H1 (cell line): ENCODE results near the gene PHKG2. TPM values are rescaled to one million over a fixed set of nuclear protein-coding genes. Genes with fewer than 3 reads are reported as not detected.

Experiments
- CTCF ChIP-seq, 3 experiments: IDR thresholded peaks; 1 replicate in 2 of 3; 2 replicates in 1 of 3; pipeline versions ENCODE4 v1.5.1 to v1.6.1; 2011; ENCODE audit warnings: low read length in 3 of 3, mild to moderate bottlenecking in 3 of 3, inconsistent platforms in 2 of 3, low read depth in 1 of 3, moderate library complexity in 1 of 3; ENCODE audit not compliant: insufficient read depth in 1 of 3; ENCODE audit errors: control extremely low read depth in 1 of 3
- JUN ChIP-seq: IDR thresholded peaks from 2 replicates; pipeline ENCODE4 v1.6.1; 2011; ENCODE audit warnings: low read depth, mild to moderate bottlenecking, improper control_type of control experiment, low read length
- RAD21 ChIP-seq, 2 experiments: IDR thresholded peaks in 1 of 2; conservative IDR thresholded peaks in 1 of 2; 2 replicates each; pipeline ENCODE4 v1.6.1; 2011; ENCODE audit warnings: low read depth in 2 of 2, low read length in 2 of 2, improper control_type of control experiment in 1 of 2, inconsistent platforms in 1 of 2, mild to moderate bottlenecking in 1 of 2, moderate library complexity in 1 of 2
- RFX5 ChIP-seq: IDR thresholded peaks from 2 replicates; pipeline ENCODE4 v1.6.1; 2011; ENCODE audit warnings: low read depth, low read length, improper control_type of control experiment, borderline replicate concordance
- SIRT6 ChIP-seq: IDR thresholded peaks from one replicate; pipeline ENCODE4 v1.7.1; 2012; ENCODE audit warnings: low read length, inconsistent platforms
- polyA plus RNA-seq, 7 experiments: library from polyadenylated mRNA; depleted of rRNA in 3 of 7; stranded (reverse) in 5 of 7; unstranded in 2 of 7; fragments of >200 nt in 5 of 7; fragments of 200-250 nt in 2 of 7; gene quantifications; 1 replicate in 5 of 7; 2 replicates in 1 of 7; 4 replicates in 1 of 7; pipeline versions ENCODE4 v1.2.1 to v1.2.3, GENCODE V29; 2011 to 2013; ENCODE audit warnings: missing spikeins in 2 of 7, mixed read lengths in 2 of 7
- total RNA-seq: library from RNA; stranded (reverse); fragmentation: NEBNext Ultra II Directional; extraction: Animal tissue kit (Norgen Biotek cat#: 25700); gene quantifications from 2 replicates; pipeline ENCODE4 v1.2.1, GENCODE V29; 2021

Gene PHKG2
- total and polyA plus RNA-seq, 2 of the 8 experiments (the other 6 are each of a cell fraction or from before 2014, with no cell fraction given): 36.0 to 53.4 TPM

GRCh38 chr16:30699615-30700099 lies 48.6 kb upstream of the PHKG2 start (continued):
- no peak for TF ChIP-seq JUN
- TF ChIP-seq RAD21 (IDR thresholded peaks at IDR 0.05 in 1 of 2, conservative IDR thresholded peaks at IDR 0.05 in 1 of 2; ENCODE audit: low read depth in 2 of 2, low read length in 2 of 2): no peak
- TF ChIP-seq CTCF (IDR thresholded peaks at IDR 0.05; ENCODE audit: control extremely low read depth in 1 of 3, insufficient read depth in 1 of 3, low read depth in 1 of 3, low read length in 3 of 3): no peak
- TF ChIP-seq SIRT6: no peak
- no peak for TF ChIP-seq RFX5
